Measurements from ENCODE around the gene PCDH1. TPM values are rescaled to one million over a fixed set of nuclear protein-coding genes. Genes with fewer than 3 reads are reported as not detected.

PCDH1 gene
- total RNA-seq, 1 donor from 2014 or later, result 7.9 TPM

- no peak for TF ChIP-seq CTCF (IDR thresholded peaks at IDR 0.05; ENCODE audit: partially characterized antibody, unreplicated experiment)
- Mint-ChIP-seq H3K27ac (ENCODE audit: unreplicated experiment) (no peak overlapping the region), H3K4me3 (ENCODE audit: unreplicated experiment) (peak overlapping the region; percentile 66), H3K27me3 (ENCODE audit: unreplicated experiment) (peaks cover 15% of the 10 kb centered on the region), H3K4me1 (ENCODE audit: low read depth, unreplicated experiment) (peaks cover 10% of the 10 kb centered on the region), H3K9me3 (ENCODE audit: unreplicated experiment) (peaks cover 2% of the 10 kb centered on the region), H3K36me3 (ENCODE audit: unreplicated experiment) (no peaks in the 10 kb centered on the region)
- no peak for DNase-seq
Measured at GRCh38 chr5:141851195-141851874, 26.9 kb downstream of the PCDH1 start.

- Mint-ChIP-seq H3K36me3 (ENCODE audit: unreplicated experiment) (no peaks in the 10 kb centered on the region), H3K27ac (ENCODE audit: unreplicated experiment) (peak overlapping the region; percentile 44), H3K4me1 (ENCODE audit: low read depth, unreplicated experiment) (peaks cover 14% of the 10 kb centered on the region), H3K4me3 (ENCODE audit: unreplicated experiment) (peak overlapping the region; percentile 64), H3K9me3 (ENCODE audit: unreplicated experiment) (peaks cover 2% of the 10 kb centered on the region), H3K27me3 (ENCODE audit: unreplicated experiment) (peaks cover 15% of the 10 kb centered on the region)
- DNase-seq, result no peak
- TF ChIP-seq CTCF (IDR thresholded peaks at IDR 0.05; ENCODE audit: partially characterized antibody, unreplicated experiment), result no peak
Measured at GRCh38 chr5:141850786-141851185, 27.4 kb downstream of the PCDH1 start.

GRCh38 chr5:141850244-141850768, 27.9 kb downstream of the PCDH1 start:
- peaks cover 12% of the 10 kb centered on the region for H3K4me1 Mint-ChIP-seq (ENCODE audit: low read depth, unreplicated experiment)
- H3K27me3 Mint-ChIP-seq (ENCODE audit: unreplicated experiment), result peaks cover 16% of the 10 kb centered on the region
- no peak for TF ChIP-seq CTCF (IDR thresholded peaks at IDR 0.05; ENCODE audit: partially characterized antibody, unreplicated experiment)
- DNase-seq, result no peak
- no peaks in the 10 kb centered on the region for H3K36me3 Mint-ChIP-seq (ENCODE audit: unreplicated experiment)
- H3K4me3 Mint-ChIP-seq (ENCODE audit: unreplicated experiment), result peak overlapping the region; percentile 85
- H3K9me3 Mint-ChIP-seq (ENCODE audit: unreplicated experiment), result peaks cover 2% of the 10 kb centered on the region
- peak overlapping the region; percentile 88 for H3K27ac Mint-ChIP-seq (ENCODE audit: unreplicated experiment)

- Mint-ChIP-seq H3K4me1 (ENCODE audit: low read depth, unreplicated experiment) (peaks cover 14% of the 10 kb centered on the region), H3K27me3 (ENCODE audit: unreplicated experiment) (peaks cover 16% of the 10 kb centered on the region), H3K27ac (ENCODE audit: unreplicated experiment) (peak overlapping the region; percentile 88), H3K36me3 (ENCODE audit: unreplicated experiment) (no peaks in the 10 kb centered on the region), H3K9me3 (ENCODE audit: unreplicated experiment) (peaks cover 2% of the 10 kb centered on the region), H3K4me3 (ENCODE audit: unreplicated experiment) (peak overlapping the region; percentile 85)
- TF ChIP-seq CTCF (IDR thresholded peaks at IDR 0.05; ENCODE audit: partially characterized antibody, unreplicated experiment), result no peak
- peak; percentile 87 for DNase-seq
Measured at GRCh38 chr5:141849415-141850243, 28.6 kb downstream of the PCDH1 start.

All from glutamatergic neuron (in vitro differentiated cells).